Cardiac fibroblast (primary cell): ENCODE measurements around the gene CTDSPL.

Source experiments
- DNase-seq, 2 donors: peaks; one replicate each; pipeline versions ENCODE4 v3.0.0 to v3.0.0-alpha.2; 2010; ENCODE audit warnings: low read depth in 2 of 2
- H3K4me3 ChIP-seq, 2 donors: replicated peaks in 1 of 2; 1 replicate in 1 of 2; 2 replicates in 1 of 2; pipeline ENCODE4 v1.5.1; 2011; ENCODE audit warnings: low read depth in 2 of 2, low read length in 2 of 2, mild to moderate bottlenecking in 2 of 2, moderate library complexity in 1 of 2
- CTCF ChIP-seq: IDR thresholded peaks from one replicate; pipeline ENCODE4 v1.5.1; 2011; ENCODE audit warnings: low read depth, mild to moderate bottlenecking, low read length, inconsistent platforms

CTDSPL gene

DNA sequence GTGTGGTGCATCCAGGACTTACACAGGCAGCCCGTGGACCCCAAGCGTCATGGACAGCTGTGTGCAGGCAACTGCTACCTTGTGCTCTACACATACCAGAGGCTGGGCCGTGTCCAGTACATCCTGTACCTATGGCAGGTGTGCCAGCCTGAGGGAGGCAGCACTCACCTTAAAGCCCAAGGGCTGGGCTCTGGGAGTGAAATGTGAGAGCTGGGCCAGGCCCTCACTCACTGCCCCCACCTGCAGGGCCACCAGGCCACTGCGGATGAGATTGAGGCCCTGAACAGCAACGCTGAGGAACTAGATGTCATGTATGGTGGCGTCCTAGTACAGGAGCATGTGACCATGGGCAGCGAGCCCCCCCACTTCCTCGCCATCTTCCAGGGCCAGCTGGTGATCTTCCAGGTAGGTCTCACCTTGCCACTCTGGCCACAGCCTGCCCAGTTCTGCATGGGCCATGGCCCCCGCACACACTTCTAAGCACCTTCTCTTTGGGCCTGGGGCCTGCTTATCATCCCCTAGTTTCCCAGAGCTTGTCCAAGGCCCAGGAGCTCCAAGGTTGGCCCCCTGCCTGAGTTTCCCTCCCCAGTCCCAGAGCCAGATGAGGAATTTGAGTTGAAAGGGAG is 139.9 kb downstream of the CTDSPL start:
- DNase-seq: no peak
- TF ChIP-seq CTCF: no peak
- no peak overlapping the region for H3K4me3 ChIP-seq

DNA sequence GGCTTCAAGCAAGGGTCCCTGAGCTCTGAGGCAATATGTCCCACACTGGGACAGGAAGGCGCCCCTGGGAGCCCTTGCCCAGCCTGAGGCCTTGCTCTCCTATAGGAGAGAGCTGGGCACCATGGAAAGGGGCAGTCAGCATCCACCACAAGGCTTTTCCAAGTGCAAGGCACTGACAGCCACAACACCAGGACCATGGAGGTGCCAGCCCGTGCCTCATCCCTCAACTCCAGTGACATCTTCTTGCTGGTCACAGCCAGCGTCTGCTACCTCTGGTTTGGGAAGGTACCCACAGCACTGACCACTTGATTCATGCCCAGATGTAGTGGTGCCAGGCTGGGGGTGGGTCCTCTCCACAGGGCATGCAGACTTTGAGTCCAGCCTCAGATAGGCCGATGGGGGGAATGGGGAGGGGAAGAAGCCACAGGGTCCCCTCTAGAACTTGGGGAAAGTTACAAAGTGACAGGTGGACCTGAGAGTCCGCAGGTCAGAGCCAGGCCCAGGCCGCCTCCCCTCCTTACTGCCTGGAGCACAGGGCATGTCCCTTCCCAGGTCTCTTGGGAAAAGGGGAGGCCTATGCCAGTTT is 140.7 kb downstream of the CTDSPL start:
- H3K4me3 ChIP-seq: no peak overlapping the region
- DNase-seq: no peak
- no peak for TF ChIP-seq CTCF

GRCh38 chr3:38002940-38003339 is 141.3 kb downstream of the CTDSPL start:
- H3K4me3 ChIP-seq: no peak overlapping the region
- TF ChIP-seq CTCF: no peak
- no peak for DNase-seq

GRCh38 chr3:38003371-38003816 is 141.7 kb downstream of the CTDSPL start:
- no peak overlapping the region for H3K4me3 ChIP-seq
- peak; percentile 43 to 57 for DNase-seq
- TF ChIP-seq CTCF: peak; percentile 84

- no peak for TF ChIP-seq CTCF
- no peak overlapping the region for H3K4me3 ChIP-seq
- DNase-seq: no peak
Measured at GRCh38 chr3:38003817-38004414, 142.2 kb downstream of the CTDSPL start.

DNA sequence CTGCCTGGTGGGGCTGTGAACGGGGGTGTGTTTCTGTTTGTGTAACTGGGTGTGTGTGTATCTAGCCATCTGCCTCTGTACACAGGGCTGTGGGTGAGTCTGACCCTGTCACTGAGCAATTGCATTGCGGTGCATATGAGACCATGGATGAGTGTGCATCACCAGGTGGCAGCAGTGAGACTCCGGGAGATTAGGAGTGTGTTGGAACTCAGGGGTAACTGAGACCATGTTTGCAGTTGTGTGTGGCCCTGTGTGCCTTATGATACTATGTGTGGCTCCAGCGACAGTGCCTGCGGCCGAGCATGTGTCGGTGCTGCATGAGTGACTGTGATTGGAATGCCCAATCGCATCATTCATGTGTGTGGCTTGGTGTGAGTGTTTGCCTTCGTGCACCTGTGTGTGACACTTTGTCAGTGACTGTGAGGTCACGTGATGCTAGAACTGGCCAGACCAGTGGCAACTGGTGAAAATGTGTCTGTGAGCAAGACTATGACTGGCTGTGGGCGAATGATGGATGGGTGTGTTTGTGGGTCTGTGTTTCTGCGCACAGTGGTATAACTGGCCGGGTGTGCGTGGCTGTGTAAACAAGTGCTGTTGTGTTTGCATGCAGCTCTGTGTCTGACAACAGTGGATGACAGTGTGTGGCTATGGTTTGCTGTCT is 142.9 kb downstream of the CTDSPL start:
- peak; percentile 77 for TF ChIP-seq CTCF
- peak; percentile 70 to 72 for DNase-seq
- no peak overlapping the region for H3K4me3 ChIP-seq
